ENCODE data around the gene RBM25.
"Not testable (repeated sequence)": the region's sequence is repeated elsewhere in the genome, so short reads cannot be mapped to it uniquely, and the experiment has no call there.

RBM25 gene

DNA sequence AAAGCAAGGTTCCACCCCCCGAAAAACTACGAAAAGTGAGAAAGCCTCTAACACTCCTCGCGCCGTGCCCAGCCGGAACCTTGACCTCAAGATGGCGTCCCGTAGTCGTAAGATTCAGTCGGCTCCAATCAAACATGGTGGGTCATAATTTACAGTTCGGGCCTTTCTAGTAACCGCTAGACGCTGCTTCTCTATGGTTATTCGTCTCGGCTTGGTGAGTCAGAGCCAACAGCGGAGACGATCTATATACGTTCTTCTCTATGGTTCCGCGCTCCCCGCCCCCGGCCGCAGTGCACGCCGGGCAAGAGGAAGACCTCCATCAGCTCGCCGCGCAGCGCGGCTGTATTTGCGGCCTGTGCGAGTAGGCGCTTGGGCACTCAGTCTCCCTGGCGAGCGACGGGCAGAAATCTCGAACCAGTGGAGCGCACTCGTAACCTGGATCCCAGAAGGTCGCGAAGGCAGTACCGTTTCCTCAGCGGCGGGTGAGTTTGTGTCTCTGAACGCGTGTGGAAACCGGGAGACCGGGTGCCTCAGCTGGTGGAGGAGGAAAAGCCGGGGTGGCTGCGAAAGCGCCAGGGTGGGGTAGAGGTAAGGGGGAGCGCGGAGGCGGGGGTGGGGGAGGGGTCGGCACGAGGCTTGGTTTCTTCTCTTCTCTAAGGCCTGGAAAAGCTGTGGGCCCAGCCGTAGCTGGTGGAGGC lies at the start of gene RBM25:
TSS of gene RBM25 (plus strand) at position 311 of the 698 bp plus-strand sequence. CDS start 13,108 bp downstream, outside the sequence.
- peak; percentile 97 for DNase-seq

DNA sequence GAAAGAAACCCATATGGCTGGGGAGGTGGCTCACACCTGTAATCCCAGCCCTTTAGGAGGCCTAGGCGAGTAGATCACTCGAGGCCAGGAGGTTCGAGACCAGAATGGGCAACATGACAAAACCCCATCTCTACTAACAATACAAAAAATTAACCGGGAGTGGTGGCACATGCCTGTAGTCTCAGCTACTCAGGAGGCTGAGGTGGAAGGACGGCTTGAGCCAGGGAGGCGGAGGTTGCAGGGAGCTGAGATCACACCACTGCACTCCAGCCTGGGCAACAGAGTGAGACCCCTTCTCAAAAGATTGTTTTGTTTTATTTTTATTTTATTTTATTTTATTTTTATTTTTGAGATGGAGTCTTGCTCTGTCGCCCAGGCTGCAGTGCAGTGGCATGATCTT lies 47.1 kb upstream of the RBM25 start:
- not testable (repeated sequence) for DNase-seq

DNA sequence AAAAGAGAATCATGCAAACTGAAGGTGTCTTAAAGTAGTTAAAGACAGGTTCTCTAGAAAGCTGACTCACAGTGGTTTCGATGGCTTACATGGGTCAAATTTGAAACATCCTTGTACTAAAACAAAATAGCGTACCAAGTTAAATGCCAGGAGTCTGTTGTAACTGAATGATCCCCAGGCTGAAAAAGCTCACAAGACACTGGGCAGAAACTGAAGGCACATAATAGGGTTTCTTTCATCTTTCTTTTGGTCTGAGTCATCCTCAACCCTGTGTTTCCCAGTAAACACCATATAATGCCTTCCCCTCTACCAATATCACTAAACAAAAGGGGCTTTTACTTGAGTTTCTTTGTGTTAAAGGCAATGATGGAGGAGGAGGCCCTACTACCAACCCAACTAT lies 44.2 kb upstream of the RBM25 start:
- no peak for DNase-seq

DNA sequence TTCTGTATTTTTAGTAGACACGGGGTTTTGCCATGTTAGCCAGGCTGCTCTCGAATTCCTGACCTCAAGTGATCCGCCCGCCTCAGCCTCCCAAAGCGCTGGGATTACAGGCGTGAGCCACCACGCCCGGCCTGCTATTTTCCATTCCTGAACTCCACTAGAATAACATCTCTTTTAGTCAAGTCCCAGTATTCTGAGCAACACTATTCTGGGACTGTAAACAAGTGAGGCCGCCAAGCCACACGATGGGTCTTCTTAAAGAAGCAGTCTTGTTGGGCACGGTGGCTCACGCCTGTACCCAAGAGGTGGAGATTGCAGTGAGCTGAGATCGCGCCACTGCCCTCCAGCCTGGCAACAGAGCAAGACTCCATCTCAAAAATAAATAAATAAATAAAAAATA lies 42.8 kb upstream of the RBM25 start:
- DNase-seq, result not testable (repeated sequence)

DNA sequence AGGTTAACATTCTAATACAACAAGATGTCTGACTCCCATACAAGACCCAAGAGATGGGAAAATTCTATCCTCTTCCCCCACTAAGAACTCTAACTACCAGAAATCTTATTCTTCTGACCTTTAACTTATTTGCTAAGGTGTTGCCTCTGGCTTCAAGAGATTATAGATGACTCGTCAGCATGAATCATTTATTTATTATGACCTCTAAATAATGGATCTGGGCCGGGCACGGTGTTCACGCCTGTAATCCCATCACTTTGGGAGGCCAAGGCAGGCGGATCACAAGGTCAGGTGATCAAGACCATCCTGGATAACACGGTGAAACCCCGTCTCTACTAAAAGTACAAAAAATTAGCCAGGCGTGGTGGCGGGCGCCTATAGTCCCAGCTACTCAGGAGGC lies 42.3 kb upstream of the RBM25 start:
- DNase-seq, result not testable (repeated sequence)

DNA sequence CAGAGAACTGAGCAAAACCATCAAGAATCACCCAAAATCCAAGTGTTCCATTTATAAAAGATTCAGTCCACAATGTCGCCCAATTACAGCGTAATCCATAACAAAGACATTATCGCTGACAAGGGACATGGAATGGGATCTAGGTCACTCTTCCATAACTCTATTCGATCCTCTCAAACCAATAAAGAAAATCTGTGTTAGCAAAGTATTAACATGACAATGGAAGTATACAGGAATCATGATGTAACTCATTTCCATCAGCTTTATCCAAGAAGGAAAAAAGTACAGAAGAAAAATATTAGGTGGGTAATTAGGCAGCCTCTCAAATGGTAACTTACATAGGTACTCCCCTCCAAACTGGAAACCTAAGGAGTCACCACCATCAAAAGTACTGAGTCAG lies 36.3 kb upstream of the RBM25 start:
- DNase-seq, result no peak

DNA sequence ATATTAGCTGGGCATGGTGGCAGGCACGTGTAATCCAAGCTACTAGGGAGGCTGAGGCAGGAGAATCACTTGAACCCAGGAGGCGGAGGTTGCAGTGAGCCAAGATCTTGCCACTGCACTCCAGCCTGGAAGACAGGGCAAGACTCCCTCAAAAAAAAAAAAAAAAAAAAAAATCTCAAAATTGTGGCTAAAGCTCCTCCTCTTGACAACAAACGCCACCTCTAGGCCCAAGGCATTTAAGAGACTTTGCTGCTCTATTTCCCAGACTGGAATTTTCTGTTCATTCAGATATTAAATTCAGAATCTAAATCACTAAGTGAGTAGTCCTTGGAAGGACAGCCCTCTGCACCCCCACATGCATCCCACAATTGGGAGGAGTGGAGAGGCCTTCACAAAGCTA lies 32.8 kb upstream of the RBM25 start:
- no peak for DNase-seq

DNA sequence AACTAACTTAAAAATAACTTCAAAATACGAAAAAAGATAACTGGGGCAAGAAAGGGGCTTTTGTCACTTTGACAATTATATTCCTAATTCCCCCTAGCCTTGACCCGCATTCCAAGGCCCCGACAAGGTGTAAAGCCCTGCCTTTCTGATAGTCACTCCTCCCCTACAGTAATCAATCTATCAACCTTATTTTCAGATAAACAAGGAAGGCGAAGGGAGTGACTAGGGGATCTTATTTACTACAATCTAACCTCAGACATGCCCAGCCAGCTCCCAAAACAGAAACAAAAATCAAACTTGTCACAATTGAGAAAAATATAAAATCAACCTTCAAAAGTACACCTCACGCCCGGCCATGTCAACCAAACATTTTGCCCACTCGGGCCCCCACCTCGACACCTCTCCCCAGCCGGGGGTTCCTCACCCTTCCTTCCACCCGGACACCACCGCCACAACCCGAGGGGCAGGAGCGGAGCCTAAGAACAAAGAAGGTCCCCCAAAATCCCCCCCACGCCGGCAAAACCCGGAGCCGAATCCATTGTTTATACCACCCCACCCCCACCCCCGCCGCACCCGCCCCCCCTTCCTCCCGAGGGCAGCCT lies 32.0 kb upstream of the RBM25 start:
- DNase-seq, result no peak

DNA sequence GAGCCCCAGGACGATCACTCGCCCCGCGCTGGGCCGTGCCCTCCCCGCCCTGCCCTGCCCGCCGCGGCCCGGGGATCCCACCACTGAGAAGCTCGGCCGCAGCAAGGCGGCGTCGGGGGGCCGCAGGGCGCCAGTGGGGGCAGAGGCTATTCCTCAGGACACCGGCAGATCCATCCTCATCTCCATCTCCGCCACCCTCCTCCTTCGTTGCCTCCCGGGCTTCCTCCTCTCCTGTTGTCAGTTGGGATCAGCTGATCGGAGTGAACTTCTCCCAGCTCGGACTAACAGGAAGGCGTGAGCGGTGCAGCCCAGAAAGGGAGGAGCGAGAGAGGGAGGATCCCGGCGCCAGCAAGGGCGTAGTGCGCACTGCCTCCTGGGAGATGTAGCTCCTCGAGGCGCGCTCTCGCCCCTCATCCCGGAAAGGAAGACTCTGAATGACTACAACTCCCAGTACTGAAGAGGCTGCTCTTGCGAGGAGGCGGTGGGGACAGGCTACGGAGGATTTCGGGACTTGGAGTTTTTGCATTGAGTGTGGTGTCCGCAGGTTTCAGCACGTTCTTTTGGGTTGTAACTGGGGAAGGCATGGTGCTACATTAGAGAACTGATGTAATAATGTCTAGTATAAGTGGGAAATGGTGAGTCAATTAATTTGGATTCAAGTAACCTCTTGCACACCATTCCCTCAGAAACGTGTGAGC lies 31.3 kb upstream of the RBM25 start, which contains the start of gene ZFYVE1:
TSS of gene ZFYVE1 (minus strand) at position 262 of the 698 bp plus-strand sequence. CDS start 2,598 bp downstream, outside the sequence.
- DNase-seq, result peak; percentile 92

DNA sequence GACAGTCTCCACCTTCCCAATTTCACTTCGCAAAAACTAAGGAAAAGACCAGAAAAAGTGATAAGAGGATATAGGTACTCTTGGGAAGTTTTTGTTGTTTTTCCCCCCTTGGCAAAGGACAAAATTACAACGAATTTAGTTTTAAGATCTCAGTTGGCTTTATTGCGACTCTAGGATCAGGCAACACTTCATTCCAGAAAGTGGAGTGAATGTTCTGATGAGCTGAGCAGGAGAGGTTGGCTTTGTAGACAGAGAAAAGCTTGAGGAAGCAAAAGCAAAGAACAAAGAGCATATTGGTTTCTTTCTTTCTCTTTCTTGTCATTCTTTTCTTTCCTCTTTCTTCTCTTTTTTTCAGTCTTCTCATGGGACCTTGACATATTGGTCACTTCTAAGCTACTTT lies 30.8 kb upstream of the RBM25 start:
- no peak for DNase-seq

DNA sequence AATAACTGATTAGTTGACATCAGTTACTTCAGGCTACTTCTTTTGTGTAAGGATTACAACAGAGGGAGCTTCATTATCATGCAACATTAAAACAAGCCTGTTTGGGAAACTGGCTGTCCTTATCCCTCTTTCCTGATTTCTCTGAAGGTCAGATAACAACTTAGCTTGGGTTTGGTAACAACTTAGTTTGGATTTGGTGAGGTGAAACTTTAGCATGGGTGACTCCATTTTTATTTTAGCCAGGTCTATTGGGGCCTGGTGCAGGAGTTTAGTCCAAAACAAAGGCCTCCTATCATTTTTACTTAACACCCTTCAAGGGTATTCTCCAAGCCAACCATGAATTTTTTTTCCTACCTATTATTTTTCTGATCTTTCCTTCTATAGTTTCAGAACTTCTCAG lies 30.4 kb upstream of the RBM25 start:
- no peak for DNase-seq

DNA sequence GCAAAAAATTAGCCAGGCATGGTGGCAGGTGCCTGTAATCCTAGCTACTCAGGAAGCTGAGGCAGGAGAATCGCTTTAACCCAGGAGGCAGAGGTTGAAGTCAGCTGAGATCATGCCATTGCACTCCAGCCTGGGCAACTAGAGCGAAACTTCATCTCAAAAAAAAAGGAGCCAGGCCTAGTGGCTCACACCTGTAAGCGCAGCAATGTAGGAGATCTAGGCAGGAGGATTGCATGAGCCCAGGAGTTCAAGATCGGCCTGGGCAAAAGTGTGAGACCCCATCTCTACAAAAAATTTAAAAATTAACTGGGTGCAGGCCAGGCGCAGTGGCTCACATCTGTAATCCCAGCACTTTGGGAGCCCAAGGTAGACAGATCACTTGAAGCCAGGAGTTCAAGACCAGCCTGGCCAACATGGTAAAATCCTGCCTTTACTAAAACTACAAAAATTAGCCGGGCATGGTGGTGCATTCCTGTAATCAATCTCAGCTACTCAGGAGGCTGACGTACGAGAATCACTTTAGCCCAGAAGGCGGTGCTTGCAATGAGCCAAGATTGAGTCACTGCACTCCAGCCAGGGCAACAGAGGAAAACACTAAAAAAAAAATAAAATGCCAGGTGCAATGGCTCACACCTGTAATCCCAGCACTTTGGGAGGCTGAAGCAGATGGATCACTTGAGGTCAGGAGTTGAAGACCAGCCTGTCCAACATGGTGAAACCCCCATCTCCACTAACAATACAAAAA lies 21.5 kb upstream of the RBM25 start:
- DNase-seq, result not testable (repeated sequence)

DNA sequence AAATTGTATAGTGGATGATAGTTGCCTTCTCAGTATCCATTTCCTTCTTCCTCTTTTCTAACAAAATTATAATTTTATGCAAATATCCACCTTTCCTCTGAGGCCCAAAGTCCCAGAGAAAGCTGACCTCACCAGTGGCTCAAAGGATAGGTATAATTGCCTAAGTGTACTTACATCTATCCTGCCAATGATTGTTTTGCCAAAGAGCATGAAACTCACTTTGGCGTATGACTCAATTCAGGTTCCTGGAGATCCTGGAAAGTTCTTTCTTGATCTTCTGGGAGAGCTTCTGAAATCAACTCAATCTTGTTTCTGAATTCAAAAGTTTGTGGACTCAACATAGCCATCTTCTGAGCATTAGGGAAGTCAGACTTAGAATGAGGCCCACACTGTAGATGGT lies 10.5 kb upstream of the RBM25 start:
- no peak for DNase-seq

DNA sequence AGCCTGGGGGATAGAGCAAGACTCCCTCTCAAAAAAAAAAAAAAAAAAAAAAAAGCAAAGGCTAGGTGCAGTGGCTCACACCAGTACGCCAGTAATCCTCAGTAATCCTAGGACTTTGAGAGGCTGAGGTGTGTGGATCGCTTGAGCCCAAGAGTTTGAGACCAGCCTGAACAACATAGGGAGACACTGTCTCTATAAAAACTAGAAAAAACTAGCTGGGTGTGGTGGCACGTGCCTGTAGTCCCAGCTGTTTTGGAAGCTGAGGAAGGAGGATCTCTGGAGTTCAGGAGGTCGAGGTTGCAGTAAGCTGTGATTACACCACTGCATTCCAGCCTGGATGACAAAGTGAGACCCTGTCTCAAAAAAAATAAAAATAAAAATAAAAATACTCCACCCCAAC lies 8.9 kb upstream of the RBM25 start:
- no peak for DNase-seq

DNA sequence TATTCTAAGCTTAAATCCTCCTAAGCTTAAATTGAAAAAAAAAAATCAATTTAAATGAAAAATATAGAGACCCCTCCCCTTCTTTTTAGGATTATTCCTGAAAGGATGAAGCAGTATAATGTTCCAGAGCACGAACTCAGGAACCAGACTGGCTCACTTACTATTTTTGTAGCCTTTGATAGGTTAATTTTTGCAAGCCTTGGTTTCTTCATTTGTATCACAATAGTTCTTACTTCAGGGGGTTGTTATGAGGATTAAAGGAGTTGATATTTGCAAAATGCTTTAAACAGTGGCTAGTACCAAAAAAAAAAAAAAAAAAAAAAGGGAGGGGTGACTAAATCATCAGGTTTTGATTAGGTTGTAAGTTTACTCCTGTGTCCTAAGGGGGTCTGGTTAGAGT lies 3.1 kb upstream of the RBM25 start:
- DNase-seq, result no peak

DNA sequence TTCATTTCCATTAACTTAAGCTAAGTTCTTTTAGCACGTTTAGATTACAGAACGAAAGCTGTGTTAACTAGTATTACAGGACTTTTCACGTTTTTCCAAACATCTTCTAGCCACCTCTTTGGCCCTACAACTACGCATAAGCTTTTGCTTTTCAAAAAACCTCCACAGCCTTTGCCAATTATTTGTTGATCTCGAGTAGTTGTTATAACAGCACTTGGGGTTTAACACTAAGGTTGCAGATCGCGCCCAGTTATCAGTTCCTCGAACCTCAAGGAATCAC lies 450 bp upstream of the RBM25 start:
- no peak for DNase-seq

DNA sequence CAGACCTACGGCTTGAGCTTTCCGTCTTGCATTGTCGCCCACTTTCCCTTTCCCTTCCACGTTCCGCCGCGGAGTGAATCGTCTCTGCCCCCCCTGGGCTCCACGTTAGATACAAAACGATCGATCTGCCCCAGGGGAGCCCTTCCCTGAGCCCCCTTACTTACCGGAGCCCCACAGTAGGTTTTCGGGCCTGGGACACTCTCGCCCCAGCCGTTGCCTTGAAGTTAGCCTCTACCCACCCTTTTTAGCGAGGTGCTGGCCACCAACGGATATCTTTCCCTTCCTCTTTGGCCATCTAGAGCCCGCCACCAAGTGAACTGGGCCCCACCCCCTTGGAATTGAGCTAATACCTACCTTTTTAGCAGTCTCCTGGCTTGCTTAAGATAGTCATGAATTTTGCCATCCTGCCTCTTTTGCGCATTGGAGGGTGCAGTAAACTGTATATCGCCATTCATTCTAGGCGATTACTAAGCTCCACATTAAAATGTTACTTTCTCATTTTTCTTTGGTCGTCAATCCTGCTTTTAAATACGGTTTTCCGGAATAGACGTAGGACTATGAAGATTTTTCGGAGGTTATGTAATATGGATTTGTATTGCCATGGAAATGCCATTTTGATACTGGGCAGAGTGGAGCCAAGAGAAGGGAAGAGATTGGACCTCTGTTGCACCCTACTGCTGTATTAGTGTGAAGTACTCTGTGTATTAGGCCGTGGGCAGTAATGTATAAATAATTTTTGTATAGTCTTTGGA lies 764 bp downstream of the RBM25 start:
- DNase-seq, result no peak

DNA sequence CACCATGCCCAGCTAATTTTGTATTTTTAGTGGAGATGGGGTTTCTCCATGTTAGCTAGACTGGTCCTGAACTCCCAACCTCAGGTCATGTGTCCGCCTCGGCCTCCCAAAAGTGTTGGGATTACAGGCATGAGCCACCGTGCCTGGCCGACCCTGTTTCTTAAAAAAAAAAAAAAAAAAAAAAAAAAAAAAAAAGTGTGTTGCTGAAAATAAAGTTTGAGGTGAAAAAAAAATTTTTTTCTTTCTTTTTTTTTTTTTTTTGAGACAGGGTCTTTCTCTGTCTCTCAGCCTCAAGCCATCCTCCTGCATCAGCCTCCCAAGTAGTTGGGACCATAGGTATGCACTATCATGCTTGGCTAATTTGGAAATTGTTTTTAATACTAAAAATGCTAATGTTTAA lies 11.3 kb downstream of the RBM25 start:
- DNase-seq, result no peak

DNA sequence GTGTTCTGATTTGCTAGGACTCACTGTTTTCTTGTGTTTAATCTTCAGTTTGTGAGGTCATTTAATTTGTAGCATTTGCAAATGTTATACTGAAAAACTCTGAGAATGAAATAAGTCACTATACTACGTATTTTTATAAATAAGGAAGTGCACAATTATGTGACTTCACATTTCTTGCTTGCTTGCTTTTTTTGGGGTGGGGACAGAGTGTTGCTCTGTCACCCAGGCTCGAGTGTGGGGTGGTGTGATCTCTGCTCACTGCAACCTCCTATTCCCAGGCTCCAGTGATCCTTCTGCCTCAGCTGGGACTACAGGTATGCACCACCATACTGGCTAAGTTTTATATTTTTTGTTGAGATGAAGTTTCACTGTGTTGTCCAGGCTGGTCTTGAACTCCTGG lies 32.7 kb downstream of the RBM25 start:
- no peak for DNase-seq

DNA sequence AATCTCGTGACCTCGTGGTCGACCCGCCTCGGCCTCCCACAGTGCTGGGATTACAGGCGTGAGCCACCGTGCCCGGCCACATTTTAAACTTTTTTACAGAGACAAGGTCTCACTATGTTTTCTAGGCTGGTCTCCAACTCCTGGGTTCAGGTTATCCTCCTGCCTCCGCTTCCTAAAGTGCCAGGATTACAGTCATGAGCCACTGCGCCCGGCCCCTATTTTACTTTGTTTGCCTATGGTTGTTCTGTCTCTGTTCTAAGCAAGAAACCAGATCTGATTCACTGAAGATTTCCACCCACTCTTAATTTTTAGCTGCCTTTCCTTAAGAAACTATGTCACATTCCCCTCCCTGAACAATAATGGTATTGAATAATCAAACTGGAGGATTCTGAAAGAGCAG lies 39.1 kb downstream of the RBM25 start:
- no peak for DNase-seq

DNA sequence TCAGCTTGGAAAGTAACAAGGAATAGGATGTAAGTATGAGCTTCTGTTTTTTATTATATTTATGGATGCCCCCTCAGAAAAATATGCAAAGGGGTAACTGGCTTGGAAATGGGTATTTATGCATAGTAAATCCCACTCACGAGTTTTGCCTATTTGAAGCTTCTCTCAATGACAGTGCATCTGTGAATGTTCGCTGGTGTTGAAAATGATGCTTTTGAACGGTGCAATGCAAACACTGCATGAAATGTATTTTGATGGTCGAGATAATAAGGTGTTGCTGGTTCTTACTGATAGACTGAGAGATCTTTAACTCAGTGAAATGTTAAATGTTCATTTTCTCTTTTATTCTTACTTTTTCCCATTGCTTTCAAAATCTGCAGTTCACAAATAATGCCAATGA lies 42.0 kb downstream of the RBM25 start:
- DNase-seq, result no peak

DNA sequence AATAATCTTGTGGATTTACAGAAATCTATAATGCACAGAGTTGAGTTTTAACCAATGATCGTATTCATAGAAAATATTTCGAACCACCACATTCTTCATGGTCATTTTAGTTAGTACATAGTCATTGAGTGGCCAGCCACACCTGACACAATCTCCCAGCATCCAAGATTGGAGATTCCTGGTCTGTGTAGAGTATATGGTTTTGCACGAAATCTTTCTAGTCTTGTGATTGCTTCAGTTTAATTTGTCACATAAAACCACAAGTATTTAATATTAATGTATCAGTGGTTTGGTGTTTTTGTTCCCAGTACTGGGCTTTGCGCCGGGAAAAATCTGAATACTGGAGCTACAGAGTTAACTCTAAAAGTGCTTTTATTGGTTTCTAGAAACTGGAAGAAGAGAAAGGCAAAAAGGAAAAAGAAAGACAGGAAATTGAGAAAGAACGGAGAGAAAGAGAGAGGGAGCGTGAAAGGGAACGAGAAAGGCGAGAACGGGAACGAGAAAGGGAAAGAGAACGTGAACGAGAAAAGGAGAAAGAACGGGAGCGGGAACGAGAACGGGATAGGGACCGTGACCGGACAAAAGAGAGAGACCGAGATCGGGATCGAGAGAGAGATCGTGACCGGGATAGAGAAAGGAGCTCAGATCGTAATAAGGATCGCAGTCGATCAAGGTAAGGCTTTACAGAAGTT lies 44.6 kb downstream of the RBM25 start:
- DNase-seq, result no peak

Measured in CD4-positive, alpha-beta T cell treated with Interleukin-15 for 1 hour (primary cell).